ENCODE results near the gene PCDH9.

PCDH9 gene

DNA sequence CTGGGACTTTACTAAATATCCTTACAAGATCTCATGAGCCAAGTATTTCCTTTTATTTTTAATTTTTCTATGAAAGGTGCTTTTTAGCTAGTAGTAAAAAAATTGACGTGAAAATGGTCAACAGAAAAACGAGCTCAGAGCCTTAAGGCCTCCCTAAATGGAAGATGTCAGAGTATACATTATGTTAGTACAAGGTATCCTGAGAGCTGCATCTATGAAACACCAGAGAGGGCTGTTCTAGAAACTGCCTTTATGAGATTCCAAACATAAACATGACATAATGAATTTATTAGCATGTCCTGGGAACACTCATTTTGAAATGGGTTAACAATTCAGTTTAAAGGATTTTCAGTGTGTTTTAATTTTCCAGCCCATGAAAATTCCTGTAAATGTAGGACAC lies 146.6 kb downstream of the PCDH9 start:
- no peak for DNase-seq (ENCODE audit: low read depth in 3 of 3)

DNA sequence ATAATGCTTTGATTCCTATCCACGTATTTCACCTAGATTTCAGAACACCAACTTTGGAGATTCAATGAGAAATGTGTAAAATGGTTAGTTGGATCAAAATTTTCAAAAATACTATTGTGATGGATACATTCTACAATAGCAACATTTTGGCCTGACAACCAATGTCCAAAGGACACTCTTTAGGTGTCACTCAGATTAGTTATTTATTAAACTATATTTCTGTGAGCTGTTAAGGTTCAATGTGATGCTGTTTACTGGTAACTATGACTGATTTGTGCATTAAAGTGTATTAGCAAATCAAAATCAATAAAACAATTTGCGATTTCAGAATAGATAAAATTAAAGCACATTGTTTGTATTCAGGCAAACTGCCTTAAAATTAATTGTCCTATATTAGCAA lies 149.8 kb downstream of the PCDH9 start:
- no peak for DNase-seq (ENCODE audit: low read depth in 3 of 3)

GRCh38 chr13:67078062-67078461 lies 152.1 kb downstream of the PCDH9 start:
- DNase-seq (ENCODE audit: low read depth in 3 of 3) = no peak

DNA sequence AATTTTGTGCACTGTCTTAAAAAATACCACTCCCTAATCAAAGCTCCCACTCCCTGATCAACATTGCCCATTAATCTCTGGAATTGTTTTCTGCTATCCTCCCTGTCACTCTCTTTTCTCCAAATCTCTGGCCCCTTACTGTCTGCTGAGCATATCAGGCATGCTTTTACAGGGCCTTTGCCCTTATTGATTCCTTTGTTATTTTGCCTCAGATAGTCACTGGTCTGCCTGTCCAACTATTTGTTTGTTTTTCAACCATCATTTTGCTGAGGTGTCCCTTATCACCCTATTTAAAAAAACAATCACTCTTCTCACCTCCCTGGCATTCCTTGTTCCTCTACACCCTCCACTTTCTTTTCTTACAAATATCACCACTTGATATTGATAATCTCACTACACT lies 153.0 kb downstream of the PCDH9 start:
- no peak for DNase-seq (ENCODE audit: low read depth in 3 of 3)

GRCh38 chr13:67076378-67076777 lies 153.8 kb downstream of the PCDH9 start:
- no peak for DNase-seq (ENCODE audit: low read depth in 3 of 3)

DNA sequence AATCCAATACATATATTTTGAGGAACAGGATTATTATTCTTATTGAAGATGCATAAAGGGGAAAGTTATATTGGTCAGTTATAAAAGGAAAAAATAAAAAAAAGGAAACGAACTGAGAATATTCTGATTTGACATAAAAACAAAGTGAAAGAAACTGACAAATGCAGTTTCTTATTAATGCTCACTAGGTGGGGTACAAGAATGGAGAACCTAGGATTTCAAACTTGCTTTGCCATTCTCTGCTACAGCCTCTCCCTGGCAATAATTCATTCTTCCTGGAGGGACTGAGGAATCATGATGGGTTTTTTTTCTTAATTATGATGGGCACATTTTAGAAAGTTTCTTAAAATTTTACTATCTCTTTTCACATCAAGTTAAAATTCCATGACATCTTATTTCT lies 154.9 kb downstream of the PCDH9 start:
- no peak for DNase-seq (ENCODE audit: low read depth in 3 of 3)

DNA sequence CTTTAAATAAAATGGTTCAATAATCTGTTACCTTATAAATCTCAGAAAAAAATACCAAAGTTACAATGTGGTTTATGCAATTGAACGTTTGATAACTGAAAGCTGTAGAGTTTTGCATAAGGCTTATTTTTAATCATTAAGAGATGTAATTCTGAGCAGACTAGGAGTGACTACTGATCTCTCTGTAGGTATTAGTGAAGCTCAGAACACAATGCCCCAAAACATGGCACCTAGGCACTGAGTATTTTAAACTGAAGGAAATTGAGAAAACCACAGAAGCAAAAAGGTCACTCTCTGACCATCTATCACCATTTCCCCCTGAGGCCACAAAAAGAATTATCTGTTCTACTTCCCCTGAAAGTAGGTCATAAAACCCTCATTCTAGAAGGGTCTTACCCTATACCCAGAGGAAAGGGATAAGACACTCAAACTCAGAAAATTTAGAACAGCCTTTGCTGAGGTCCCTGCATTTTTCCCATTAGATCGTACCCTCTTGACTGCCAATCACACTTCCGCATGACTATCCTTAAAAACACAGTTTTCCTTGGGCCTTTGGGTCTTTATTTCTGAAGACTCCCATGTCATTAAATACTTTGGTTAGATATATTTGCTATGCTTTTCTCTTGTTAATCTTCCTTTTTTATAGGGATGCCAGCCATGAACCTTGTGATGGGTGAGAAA lies 158.1 kb downstream of the PCDH9 start:
- no peak for DNase-seq (ENCODE audit: low read depth in 3 of 3)

GRCh38 chr13:67070306-67070705 lies 159.8 kb downstream of the PCDH9 start:
- DNase-seq (ENCODE audit: low read depth in 3 of 3) = no peak

DNA sequence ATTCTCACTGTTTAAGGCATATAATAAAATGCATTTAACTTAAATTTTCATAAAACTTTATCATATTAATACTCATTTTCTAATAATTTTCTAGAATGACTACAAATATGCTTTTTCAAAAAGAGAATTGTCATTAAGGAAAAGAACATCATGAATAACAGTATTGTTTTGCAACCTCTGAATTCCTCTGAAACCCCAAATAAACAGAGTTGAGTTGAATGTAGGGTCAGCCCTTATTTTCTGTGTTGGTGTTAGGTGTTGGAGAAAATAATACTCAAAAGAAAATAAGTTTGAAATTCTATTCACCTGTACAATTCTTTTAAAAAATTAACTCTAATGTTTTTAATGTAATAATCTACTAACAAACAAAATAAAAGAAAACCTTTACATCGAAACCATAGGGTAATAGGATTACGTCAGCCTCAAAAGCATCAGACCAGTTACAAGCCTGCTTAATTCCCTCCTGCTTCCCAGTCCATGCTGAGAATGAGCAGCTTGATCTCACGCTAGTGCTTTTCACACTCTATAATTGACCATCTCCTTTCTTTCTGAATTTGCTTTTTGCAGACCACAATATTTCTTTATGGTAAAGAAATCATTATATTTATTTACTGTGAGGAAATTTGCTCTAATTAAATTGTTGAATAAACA lies 160.9 kb downstream of the PCDH9 start:
- no peak for DNase-seq (ENCODE audit: low read depth in 3 of 3)

DNA sequence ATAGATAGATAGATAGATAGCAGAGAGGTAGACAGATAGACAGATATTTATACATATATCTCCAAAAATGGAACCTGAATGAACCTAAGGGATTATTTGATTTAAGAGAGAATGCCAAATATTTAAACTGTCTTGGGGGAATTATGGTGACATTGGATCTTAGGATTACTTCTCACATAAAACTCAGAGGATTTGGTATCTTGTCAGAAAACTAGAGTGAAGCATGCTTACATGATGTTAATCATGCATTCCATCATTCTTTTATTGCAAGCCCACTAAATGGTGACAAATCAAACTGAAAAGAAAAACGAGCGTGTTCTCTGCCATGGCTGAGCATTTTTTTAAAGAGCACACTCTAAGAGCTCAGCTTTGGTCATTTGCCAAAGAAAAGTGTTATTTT lies 165.2 kb downstream of the PCDH9 start:
- DNase-seq (ENCODE audit: low read depth in 3 of 3) = no peak

DNA sequence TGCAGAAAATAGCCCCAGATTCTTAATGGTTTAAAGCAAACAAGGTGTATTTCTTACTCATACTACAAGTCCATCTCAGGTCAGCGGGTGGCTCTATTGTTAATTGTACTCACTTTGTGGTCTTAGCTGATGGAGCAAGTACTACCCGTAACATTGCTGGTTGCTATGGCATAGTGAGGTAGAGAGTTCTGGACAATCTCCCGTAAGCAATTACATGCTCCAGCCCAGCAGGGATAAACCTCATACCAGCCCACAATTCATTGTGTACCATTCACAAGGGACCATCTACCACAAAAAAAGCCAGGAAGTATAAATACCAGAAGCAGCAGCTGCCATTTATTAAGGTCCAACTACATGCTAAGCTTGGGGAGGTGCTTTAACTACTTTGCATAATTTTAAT lies 167.1 kb downstream of the PCDH9 start:
- DNase-seq (ENCODE audit: low read depth in 3 of 3) = no peak

GRCh38 chr13:67062160-67062559 lies 168.0 kb downstream of the PCDH9 start:
- DNase-seq (ENCODE audit: low read depth in 3 of 3) = no peak

DNA sequence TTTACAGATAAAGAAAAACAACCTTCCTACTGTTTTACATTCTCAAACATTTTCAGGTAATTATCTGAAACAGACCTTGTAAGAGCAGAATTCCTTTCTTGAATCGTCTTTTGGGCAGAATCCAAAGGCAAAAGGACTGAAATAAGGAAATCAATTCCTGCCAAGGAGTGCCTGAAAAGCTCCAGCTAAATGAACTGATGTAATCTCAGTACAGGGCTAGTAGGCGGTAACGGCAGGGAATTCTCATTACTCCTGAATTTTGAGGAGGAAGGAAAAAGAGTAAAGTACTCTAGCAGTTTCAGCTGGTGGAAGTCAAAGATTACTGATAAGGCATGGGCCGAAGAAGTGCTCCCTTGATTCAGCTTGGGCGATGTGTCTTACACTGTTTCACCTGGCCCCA lies 168.4 kb downstream of the PCDH9 start:
- no peak for DNase-seq (ENCODE audit: low read depth in 3 of 3)

GRCh38 chr13:67052550-67053490 lies 177.3 kb downstream of the PCDH9 start:
- DNase-seq (ENCODE audit: low read depth in 3 of 3) = no peak

DNA sequence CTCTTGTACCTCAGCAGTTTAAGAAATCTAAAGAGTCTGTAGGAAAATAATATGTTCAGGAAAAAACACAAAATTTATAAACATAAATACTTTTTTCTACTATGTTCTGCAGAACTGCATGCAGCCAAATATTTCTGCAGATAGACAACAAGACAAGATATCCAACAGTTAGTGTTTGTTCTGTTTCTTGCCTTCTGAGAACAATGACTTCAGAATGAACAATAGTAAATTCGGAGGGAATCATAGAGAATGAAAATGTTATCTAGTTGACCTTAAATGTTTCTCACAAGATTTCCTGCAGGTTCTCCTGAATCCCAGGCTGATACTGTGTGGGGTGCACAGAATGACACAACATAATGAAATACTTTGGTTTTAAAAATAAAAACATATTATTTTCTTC lies 180.4 kb downstream of the PCDH9 start:
- DNase-seq (ENCODE audit: low read depth in 3 of 3) = no peak

DNA sequence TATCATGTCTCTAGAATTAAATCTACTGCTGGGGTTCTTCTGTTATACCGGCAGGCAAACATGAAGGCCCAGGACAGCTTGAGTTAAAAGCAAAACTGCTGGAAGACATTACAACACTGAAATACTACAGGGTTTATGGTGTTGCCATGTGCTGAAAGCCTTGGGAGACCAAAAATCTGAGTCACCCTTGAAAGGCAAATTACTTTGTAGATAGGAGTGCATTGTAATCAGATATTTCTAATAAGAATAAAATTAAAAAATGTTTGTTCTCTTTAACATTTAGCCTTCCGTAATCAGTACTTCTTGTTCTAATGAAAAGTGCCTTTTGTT lies 181.3 kb downstream of the PCDH9 start:
- no peak for DNase-seq (ENCODE audit: low read depth in 3 of 3)

- DNase-seq (ENCODE audit: low read depth in 3 of 3) = no peak
These were observed 181.9 kb downstream of the PCDH9 start for GRCh38 chr13:67048084-67048820.

GRCh38 chr13:67045357-67045756 lies 184.8 kb downstream of the PCDH9 start:
- no peak for DNase-seq (ENCODE audit: low read depth in 3 of 3)

DNA sequence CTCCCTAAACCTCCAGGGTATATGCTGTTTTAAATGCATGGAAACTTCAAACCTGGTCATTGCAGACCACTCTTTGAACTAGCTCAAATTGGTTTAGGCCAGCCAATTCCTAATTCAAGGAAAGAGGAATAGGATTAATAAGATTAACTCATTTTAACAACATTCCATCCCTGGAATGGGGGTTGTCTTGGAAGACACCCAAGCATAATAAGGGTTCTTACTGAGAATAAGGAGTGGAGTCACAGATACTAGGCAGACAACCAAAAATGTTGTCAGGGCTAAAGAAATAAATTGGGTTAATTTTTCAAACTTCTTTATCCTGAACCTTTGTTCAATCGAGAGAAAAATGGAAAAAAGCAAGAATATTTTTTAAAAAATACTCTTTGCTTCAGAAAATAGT lies 186.2 kb downstream of the PCDH9 start:
- no peak for DNase-seq (ENCODE audit: low read depth in 3 of 3)

DNA sequence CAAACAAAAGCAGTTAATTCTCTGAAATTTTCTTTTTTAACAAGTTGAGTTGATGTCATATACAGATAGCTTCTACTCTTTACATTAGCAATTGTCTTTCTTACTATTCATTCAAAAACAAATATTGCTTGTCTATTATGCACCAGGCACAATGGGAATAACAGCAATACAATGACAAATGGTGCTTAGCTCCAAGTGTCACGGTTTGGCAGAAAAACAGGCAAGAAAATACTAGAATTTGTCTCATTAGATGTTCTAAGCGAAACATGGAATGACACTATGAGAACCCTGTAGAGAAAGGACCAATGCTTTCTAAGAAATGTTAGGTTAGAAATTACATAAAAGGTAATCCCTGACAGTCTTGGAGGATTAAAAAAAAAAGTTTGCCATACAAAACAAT lies 187.6 kb downstream of the PCDH9 start:
- no peak for DNase-seq (ENCODE audit: low read depth in 3 of 3)

DNA sequence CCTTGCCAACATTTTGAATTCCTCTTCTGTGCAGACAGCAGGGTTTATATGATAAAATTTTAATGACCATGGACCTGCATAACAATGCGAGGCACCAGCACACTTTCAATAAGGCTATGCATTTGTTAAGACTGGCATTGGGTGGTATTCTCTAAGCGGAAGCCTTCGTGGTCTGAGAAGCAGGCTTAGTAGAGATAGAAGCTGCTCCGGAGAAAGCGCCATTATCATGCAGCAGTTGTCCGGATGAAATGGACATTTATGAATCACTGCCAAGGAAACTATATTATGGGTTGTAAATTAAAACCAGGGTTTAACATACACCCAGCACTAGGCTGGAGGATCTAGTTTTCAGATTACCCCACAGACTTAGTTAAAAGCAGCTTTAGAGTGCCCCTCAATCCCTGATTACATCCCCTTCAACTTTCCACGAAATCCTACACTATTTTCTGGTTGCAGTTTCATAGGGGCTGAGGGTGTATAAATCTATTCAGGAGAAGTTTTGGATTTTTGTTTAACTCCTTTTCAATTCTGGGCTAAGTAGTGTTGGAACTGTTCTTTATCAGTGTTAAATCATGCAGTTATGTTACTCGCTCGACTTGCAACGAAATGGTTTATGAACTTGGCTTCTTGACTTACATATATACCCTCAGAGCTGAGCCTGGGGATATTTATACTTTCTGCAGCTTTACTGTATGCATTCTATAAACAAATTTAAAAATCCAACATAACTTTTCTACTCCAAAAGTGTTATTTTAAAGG lies 193.3 kb downstream of the PCDH9 start:
- no peak for DNase-seq (ENCODE audit: low read depth in 3 of 3)

Measured in stimulated activated CD4-positive, alpha-beta T cell treated with anti-CD3 and anti-CD28 coated beads, TNF-alpha, amount 100 ng/mL, for 48 hours (primary cell).